GM18867 (cell line): Measurements from ENCODE around the gene APBA1.

Experiments
- ATAC-seq: cut with Tn5 transposase; IDR thresholded peaks from one replicate; pipeline ENCODE4 v1.9.1; 2021; ENCODE audit warnings: mild to moderate bottlenecking, moderate library complexity; ENCODE audit not compliant: unreplicated experiment

Gene APBA1

GRCh38 chr9:69671879-69672595 lies at the start of gene APBA1:
Gene APBA1 (minus strand): TSS chr9:69672371.
- peak; percentile 49 for ATAC-seq

GRCh38 chr9:69719983-69720382 lies 47.8 kb upstream of the APBA1 start:
- no peak for ATAC-seq

GRCh38 chr9:69719367-69719766 lies 47.2 kb upstream of the APBA1 start:
- ATAC-seq: no peak

- ATAC-seq: no peak
Measured at GRCh38 chr9:69718218-69718617, 46.0 kb upstream of the APBA1 start.

- no peak for ATAC-seq
Measured at GRCh38 chr9:69715825-69716224, 43.7 kb upstream of the APBA1 start.

- no peak for ATAC-seq
Measured at GRCh38 chr9:69715096-69715495, 42.9 kb upstream of the APBA1 start.

DNA sequence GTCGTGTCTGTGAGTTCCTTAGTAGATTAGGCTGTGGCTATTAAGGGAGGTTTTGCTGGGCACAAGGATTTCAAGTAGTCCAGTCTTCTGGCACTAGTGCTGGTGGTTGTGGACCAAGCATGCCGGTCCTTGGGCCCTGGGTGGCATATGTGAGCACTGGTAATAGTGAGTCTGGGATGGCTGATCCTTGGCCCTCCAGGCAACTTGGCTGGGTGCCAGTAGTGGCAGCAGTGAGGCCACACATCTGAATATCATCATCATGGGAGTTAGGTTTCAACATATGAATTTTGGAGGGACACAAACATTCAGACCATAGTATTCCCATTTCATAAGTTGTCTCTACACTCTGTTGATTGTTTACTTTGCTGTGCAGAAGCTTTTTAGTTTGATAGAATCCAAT lies 25.3 kb upstream of the APBA1 start:
- ATAC-seq: no peak

GRCh38 chr9:69696802-69697201 lies 24.6 kb upstream of the APBA1 start:
- no peak for ATAC-seq

GRCh38 chr9:69689991-69690538 lies 17.9 kb upstream of the APBA1 start:
- no peak for ATAC-seq

- no peak for ATAC-seq
Measured at GRCh38 chr9:69683927-69684326, 11.8 kb upstream of the APBA1 start.

- ATAC-seq: no peak
Measured at GRCh38 chr9:69678843-69679538, 6.8 kb upstream of the APBA1 start.

GRCh38 chr9:69677931-69678330 lies 5.8 kb upstream of the APBA1 start:
- ATAC-seq: no peak

DNA sequence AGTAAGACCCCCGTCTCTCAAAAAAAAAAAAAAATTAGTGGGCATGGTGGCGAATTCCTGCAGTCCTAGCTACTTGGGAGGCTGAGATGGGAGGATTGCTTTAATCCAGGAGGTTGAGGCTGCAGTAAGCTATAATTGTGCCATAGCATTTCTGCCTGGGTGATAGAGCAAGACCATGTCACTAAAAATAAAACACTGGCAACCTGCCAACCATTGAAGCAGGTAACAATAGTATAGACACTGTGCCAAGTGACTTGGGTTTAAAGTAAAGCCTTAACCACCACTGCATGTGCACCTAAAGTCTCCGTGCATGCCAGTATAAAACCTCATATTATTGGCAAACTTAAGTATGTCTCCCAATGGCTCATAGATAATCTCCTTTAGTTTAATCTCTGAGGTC lies 3.4 kb upstream of the APBA1 start:
- no peak for ATAC-seq

DNA sequence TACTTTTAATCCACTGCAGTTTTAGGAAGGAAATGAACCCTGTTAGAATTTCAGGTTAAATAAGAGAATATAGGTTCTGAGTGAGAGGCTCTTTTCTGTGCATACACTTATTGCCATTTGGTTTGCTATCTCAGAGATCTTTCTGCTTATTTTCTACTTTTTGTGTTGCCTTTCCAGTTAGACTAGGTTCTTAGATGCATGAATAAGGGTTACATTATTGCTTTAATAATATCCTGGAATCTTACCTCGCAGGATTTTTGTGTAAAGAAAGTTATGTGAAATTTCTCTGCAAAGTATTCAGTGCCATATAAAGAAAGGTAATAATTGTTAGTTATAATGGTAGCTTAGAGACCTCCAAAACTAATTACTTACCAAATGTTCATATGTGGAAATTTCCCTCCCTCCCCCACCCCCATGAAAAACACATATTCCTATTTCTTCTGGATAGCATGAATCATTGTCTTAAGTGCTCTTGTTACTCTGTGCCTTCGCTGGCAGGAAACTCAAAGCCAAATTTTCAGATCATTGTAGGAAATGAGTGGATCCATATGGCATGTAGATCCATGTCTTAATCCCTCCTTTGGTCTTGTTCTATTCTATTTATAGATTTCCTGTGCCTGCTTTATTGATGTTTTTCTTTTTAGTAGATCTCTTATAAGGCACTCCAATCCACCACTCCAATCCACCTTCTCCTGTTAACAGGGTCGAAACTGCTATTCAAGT lies 2.7 kb upstream of the APBA1 start:
- ATAC-seq: no peak

DNA sequence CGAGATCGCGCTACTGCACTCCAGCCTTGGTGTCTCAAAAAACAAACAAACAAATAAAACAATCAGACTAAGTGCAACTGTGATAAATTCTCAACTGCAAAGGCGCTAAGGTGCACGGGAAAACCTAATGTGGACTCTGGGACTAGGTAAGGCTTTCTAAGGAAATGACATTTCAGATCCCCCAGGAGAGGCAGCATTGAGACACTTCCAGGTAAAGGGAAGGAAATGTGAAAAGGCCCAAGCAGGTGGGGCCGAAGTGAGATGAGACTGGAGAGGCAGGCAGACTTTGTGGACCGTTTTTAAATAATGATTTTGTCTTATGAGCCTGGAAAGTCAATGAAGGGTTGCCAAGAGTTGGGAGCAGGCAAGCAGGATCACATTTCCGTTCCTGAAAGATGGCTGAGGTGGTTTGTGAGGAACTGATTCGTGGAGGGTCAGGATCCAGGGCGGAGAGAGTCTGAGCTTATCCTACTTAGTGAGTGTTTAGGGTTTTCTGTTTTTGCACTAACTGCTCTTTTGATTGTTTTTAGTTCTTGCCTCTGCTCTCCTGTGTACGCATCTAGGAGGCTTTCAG lies 2.0 kb upstream of the APBA1 start:
- no peak for ATAC-seq

GRCh38 chr9:69673311-69673640 lies 1.1 kb upstream of the APBA1 start:
- no peak for ATAC-seq

DNA sequence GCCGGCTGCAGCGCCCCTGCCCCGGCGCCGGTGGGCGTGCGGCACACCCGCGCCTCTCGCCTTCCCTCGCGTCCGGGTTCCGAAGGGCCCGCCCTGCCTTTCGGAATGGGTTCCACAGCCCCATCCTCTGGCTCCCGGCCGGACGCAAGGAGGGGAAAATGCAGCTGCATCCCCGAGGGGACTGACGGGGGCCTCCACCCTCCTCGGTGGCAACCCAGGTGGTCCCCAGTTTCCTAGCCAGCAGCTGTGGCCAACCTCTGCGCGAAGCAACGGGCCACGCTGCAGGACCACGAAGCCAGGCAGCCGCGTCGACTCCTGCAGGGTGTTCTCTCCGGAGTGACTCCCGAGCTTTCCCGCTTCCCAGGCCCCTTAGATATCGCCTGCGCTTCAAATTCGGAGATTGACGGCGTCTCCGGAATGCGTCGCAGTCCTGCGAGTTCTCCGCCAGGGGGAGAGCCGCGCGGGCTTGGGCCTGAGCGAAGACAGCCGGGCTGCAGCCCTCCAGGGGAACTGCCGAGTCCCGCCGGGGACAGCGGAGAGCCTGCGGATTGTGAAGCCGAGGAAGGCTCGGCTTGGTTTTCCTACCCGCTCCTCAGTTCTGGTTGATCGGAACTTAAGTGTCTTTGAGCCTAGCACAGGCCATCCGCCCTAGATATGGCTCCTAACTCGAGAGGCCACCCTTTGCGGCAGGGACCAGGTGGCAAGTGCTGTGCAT lies 582 bp upstream of the APBA1 start:
- ATAC-seq: peak; percentile 97

DNA sequence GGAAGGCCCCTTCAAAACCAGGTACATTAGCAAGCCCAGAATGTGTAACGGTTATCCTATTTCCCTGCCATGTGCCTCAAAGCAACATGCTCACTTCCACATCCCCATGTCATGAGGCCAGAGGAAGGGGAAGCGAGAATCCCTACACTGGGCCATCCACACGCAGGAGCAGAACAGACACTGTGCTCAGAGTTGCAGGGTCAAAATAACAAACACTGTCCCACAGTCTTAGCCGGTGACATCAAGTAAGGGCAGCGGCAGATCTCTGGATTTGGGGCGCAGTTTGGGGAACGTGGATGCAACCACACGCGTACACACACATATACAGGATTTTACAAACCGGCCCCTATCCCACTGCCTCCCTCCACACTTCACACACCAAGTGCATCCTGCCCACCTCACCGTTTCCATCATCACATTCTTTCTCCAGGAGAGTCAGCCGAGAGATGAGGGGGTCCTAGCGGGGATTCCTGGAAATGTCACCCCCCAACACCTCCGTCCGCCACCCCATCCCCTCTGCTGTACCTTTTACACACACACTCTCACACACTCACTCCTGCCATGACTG lies 776 bp downstream of the APBA1 start:
- ATAC-seq: no peak

DNA sequence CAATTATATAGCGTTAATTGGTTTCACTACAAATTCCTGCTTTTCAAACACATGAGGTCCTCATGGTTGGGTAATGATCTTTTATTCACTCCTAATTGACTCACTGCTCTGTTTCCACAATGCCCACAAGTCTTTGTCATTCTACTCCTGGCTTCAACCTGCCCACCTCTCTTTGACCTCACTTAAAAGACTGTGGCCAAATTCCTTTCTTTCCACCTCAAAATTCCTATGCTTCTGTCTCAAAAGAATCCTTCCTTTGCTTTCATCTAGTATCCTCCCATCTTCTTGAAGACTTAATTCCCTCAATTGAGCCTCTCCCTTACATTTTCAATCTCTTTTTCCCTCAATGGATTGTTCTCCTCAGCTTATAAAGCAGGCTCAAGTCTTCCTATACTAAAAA lies 4.9 kb downstream of the APBA1 start:
- ATAC-seq: no peak

DNA sequence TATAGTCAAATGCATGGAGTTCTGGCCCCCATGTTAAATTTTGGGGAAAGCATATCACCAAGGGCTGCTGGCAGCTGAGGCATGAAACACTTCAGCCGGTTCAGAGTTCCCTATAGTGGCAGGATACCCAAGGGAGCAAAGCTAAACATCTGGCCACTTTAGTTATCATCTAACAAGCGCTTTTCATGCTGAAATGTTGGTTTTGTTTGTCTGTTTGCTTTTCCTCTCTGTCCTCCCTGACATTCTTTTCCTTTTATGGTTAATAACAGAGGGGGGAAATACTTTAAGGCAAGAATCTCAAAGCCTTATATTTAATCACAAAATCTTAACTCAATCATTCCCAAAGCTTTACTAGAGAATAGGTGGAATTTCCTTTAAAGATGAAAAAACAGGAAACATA lies 11.9 kb downstream of the APBA1 start:
- no peak for ATAC-seq
